Activated T-helper 17 cell treated with anti-CD3 and anti-CD28 coated beads, Interleukin-2, amount 50 U/mL, for 72 hours (primary cell): ENCODE measurements around the gene RASA3. TPM values are rescaled to one million over a fixed set of nuclear protein-coding genes. Genes with fewer than 3 reads are reported as not detected.
"Not testable (repeated sequence)": the region's sequence is repeated elsewhere in the genome, so short reads cannot be mapped to it uniquely, and the experiment has no call there.

Experiments
- ATAC-seq: fragments of 150-1000 bp; cut with Tn5 transposase; replicated peaks from 2 replicates; pipeline ENCODE4 v1.10.0; 2021; ENCODE audit warnings: mild to moderate bottlenecking, moderate library complexity
- H3K27ac Mint-ChIP-seq: one replicate; pipeline ENCODE4 v1.8.0; 2022; ENCODE audit warnings: mixed read lengths
- H3K27me3 Mint-ChIP-seq: one replicate; pipeline ENCODE4 v1.8.0; 2022; ENCODE audit warnings: mixed read lengths
- H3K36me3 Mint-ChIP-seq: one replicate; pipeline ENCODE4 v1.8.0; 2022; ENCODE audit warnings: low read depth, mild to moderate bottlenecking, mixed read lengths
- H3K4me1 Mint-ChIP-seq: one replicate; pipeline ENCODE4 v1.8.0; 2022; ENCODE audit warnings: mixed read lengths
- H3K4me3 Mint-ChIP-seq: one replicate; pipeline ENCODE4 v1.8.0; 2022; ENCODE audit warnings: mild to moderate bottlenecking, mixed read lengths
- H3K9me3 Mint-ChIP-seq: one replicate; pipeline ENCODE4 v1.8.0; 2022; ENCODE audit warnings: mixed read lengths
- total RNA-seq, 2 donors: library from RNA; stranded (reverse); gene quantifications; one replicate each; pipeline ENCODE4 v1.2.3, GENCODE V29; 2022

RASA3 gene
- total RNA-seq, 2 donors from 2014 or later = 18.4 to 62.5 TPM

DNA sequence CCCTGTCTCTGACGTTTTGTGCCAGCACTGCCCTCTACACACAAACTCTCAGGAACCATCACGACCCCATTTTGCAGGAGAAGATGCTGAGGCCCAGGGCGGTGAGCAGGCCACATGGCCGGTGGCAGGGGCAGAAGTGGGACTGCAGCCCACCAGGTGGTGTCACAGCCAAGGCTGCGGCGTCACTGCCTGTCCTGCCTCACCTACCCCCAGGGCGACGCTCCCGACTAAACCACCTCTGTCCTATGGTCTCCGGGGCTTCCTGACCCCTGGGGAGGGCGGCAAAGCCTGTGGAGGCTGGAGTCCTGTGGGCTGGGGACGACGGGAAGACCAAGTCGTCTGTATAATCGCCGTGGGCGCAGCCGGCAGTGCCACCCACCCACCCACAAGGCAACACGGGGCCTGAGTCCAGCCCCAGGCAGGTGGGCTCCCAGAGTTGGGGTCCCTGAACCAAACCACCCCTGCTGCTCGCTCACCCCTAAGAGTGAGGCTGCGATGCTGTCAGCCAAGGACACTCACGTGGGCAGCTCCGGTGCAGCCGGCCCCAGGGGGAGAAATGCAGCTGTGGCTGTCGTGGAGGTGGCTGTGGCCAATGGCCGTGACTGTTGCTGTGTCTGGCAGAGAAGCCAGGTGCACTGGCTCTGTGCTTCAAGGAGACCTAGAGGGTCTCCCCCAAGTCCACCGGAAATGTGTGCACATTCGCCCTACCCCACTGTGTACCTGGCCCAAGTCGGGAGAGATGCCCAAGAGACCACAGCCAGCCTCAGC is 29.7 kb downstream of the RASA3 start:
- H3K4me1 Mint-ChIP-seq = peaks cover 12% of the 10 kb centered on the region

DNA sequence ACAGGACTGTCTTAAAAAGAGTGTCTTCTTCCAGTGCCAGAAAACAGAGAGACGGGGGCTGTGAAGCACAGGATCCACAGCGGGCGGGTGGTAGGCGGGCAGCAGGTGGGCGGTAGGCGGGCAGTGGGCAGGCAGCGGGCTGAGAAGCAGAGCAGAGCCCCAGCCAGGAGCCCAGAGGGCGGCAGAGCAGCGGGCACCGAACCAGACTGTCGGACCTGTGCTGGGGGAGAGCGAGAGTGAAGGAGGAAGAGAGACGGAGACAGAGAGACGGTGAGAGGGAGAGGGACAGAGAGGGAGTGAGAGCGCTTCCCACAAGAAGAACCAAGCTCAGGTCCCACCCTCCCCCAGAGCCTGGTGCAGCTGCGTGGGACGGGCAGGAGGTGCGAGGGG is 30.3 kb downstream of the RASA3 start:
- H3K4me1 Mint-ChIP-seq = peaks cover 17% of the 10 kb centered on the region
- ATAC-seq = no peak
- H3K36me3 Mint-ChIP-seq = no peaks in the 10 kb centered on the region
- no peaks in the 10 kb centered on the region for H3K9me3 Mint-ChIP-seq
- no peak overlapping the region for H3K4me3 Mint-ChIP-seq
- H3K27ac Mint-ChIP-seq = peak overlapping the region; percentile 49
- no peaks in the 10 kb centered on the region for H3K27me3 Mint-ChIP-seq

More for the DNA sequence above, 29.7 kb downstream of the RASA3 start:
- H3K9me3 Mint-ChIP-seq = no peaks in the 10 kb centered on the region
- no peak overlapping the region for H3K4me3 Mint-ChIP-seq
- no peak for ATAC-seq
- H3K36me3 Mint-ChIP-seq = no peaks in the 10 kb centered on the region
- H3K27ac Mint-ChIP-seq = no peak overlapping the region
- no peaks in the 10 kb centered on the region for H3K27me3 Mint-ChIP-seq

DNA sequence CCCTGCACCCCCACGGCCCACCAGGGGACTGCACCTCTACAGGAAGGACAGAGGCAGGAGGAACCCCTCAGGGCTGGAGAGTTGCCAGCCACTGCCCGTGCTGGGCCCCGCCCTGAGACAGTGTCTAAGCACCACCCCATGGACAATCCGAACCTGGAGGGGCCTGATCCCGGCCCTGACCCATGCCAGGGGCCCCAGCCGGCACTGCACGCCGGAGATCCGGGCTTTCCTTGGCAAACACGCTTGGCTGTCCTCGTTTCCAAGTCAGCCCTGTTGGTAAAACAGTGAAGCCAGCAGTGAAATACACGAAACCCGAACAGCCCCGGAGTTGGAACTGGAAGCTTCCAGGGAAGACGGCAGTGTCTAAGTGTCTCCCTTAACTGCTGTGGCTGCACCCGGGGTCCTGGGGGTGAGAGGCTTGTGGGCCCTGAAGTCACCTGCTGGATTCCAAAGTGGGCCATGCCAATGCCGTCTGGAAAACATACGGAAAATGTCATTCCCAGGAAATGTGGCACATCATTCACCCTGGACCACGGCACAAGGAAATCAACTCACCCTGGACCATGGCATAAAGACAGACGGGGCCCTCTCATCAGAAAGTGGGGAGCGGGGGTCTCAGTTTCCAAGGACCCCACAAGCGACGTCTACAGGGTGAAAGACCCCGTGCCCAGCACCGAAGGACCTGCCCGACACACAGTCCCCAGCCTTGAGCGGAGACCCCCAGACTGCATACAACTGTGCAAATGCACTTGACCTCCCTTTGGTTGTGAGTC is 30.9 kb downstream of the RASA3 start:
- H3K4me3 Mint-ChIP-seq = no peak overlapping the region
- H3K9me3 Mint-ChIP-seq = no peaks in the 10 kb centered on the region
- no peaks in the 10 kb centered on the region for H3K27me3 Mint-ChIP-seq
- no peaks in the 10 kb centered on the region for H3K36me3 Mint-ChIP-seq
- H3K27ac Mint-ChIP-seq = peak overlapping the region; percentile 49
- peaks cover 23% of the 10 kb centered on the region for H3K4me1 Mint-ChIP-seq
- ATAC-seq = no peak

DNA sequence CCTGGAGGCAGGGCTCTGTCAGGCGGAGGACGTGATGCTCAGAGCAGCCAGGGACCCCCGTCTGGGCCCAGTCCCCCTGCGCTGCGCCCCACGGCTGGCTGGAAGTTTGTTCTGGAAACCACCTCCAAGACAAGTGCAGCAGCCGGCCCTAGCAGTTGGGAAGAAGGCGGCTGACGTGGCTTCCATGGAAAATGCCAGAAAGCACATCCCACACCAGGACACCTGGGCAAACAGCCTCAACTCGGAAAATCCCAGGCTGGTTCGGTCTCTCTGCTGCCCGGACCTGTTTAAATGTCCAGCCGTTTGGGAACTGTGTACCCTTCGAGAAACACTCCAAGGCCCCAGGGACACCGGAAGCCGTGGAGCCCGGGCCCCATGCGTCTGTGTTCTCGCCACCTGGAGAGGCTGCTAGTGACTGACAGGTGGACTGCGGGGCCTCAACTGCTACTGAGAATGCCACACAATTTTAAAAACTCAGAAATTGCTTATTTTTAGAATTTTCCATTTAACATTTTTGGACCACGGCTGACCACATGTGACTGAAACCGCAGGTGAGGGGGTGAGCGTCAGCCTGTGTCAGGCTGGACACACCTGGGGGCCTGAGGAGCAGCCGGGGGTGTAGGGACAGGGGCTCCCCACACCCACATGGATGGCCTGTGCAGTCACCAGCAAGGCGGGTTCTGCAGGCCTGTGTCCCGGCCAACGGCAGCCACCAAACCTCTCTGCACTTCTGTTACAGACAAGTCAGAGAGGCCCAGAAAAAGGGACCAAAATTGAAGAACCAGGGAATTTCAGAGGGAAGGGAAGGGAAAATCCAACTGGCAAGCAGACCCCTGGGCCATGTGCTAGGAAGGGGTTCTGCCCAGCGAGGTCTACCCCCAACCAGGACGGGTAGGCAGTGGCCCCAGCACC is 31.7 kb downstream of the RASA3 start:
- no peak for ATAC-seq
- H3K9me3 Mint-ChIP-seq = no peaks in the 10 kb centered on the region
- no peaks in the 10 kb centered on the region for H3K36me3 Mint-ChIP-seq
- H3K27me3 Mint-ChIP-seq = no peaks in the 10 kb centered on the region
- H3K4me1 Mint-ChIP-seq = peaks cover 27% of the 10 kb centered on the region
- no peak overlapping the region for H3K4me3 Mint-ChIP-seq
- no peak overlapping the region for H3K27ac Mint-ChIP-seq

DNA sequence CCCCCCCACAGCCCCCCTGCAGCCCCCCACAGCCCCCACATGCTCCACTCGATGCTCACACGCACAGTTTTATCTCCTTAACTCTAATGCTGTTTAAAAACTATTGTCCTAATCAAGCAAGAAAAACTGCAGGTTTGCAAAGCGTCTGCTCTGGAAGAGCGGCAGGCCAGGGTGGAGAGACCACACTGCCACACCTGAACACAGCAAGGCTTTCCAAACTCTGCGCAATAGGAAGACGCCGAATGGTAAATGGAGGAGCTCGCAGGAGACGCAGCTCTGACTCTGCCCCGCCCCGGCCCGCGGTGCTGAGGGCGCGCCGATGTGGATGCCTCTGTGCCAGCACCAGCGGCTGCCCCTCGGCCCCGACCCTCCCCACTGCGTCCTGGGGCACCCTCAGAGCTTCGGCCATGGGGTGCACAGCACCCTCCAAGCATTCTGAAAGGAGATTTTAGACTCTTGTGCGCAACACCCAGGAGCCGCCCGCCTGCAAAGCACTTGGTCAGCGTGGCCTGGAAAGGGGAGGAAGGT is 32.4 kb downstream of the RASA3 start:
- no peak overlapping the region for H3K4me3 Mint-ChIP-seq
- no peak for ATAC-seq
- H3K27ac Mint-ChIP-seq = no peak overlapping the region

DNA sequence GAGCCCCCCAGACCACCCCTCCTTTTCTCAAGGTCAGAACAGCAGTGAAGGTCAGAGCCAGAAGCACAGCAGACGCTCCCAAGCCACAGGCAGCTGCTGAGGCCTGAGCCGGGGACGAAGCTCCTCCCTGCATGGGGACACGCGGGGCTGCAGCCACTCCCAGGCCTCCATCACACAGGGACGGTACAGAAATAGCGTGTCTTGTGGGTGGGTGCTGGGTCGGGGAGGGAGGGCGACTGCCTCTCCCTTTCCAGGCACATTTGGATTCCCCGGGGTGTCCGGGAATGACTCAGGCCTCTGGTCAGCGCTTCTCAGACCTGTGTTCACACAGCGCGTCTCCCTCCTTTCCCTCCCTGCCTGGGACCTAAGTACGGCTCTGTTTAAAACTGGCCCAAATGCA is 33.2 kb downstream of the RASA3 start:
- peak; percentile 14 for ATAC-seq
- H3K4me1 Mint-ChIP-seq = peaks cover 35% of the 10 kb centered on the region
- no peak overlapping the region for H3K4me3 Mint-ChIP-seq
- H3K36me3 Mint-ChIP-seq = no peaks in the 10 kb centered on the region
- H3K27ac Mint-ChIP-seq = no peak overlapping the region
- no peaks in the 10 kb centered on the region for H3K9me3 Mint-ChIP-seq
- H3K27me3 Mint-ChIP-seq = no peaks in the 10 kb centered on the region

More for the DNA sequence above, 32.4 kb downstream of the RASA3 start:
- H3K9me3 Mint-ChIP-seq = no peaks in the 10 kb centered on the region
- H3K4me1 Mint-ChIP-seq = peaks cover 32% of the 10 kb centered on the region
- H3K27me3 Mint-ChIP-seq = no peaks in the 10 kb centered on the region
- H3K36me3 Mint-ChIP-seq = no peaks in the 10 kb centered on the region

DNA sequence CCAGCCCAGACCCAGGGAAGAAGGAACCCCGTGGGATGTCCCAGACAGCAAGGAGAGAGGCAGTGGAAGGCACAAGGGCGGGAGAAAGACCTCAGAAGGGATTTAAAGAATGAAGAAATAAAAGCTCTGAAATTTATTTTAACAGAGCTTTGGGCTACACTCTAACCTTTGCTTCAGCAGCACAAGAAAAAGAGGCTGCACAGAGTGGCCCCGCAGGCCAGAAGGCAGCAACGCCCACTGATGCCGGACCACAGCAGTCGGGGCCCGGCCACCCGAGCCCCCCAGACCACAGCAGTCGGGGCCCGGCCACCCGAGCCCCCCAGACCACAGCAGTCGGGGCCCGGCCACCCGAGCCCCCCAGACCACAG is 33.8 kb downstream of the RASA3 start:
- not testable (repeated sequence) for ATAC-seq, H3K4me3 Mint-ChIP-seq, H3K36me3 Mint-ChIP-seq, H3K9me3 Mint-ChIP-seq, H3K27me3 Mint-ChIP-seq
- peaks cover 40% of the 10 kb centered on the region for H3K4me1 Mint-ChIP-seq
- H3K27ac Mint-ChIP-seq = peak overlapping the region; percentile 76

DNA sequence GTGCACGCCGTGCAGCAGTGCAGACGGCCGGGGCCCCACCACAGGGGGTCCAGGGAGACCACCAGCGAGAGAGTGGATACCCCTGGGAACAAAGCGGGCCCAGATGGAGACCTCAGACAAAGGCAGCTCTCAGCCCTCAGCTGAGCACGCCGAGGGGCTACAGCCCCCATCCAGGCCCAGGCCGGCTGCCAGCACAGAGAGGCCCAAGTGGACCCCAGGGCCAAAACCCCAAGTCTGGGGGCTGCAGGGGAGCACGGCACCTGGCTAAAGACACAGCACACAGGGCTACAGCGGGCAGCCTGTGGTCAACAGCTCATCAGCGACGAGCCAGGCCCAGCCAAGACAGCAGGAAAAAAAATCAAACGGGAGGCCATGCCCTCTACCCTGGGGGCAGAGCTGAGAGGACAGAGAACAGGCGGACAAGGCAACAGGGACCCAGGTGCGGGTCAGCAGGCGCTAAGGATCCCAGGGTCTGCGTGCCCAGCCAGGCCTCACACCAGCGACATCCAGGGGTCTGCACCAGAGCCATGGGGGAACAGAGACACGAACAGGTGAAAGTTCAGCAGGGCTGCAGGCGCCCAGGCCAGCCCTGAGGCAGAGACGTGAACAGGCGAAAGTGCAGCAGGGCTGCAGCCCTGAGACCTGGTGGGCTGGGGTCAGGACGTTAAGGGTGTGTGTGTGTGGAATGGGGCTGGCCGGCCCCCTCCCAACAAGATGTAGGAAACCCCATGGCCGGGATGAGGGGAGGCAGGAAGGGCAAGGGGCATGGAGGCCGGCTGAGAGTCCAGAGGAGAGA is 34.3 kb downstream of the RASA3 start:
- H3K4me1 Mint-ChIP-seq = peaks cover 46% of the 10 kb centered on the region
- H3K27ac Mint-ChIP-seq = peak overlapping the region; percentile 76
- H3K27me3 Mint-ChIP-seq = no peaks in the 10 kb centered on the region
- H3K36me3 Mint-ChIP-seq = peaks cover 8% of the 10 kb centered on the region
- no peak for ATAC-seq
- no peak overlapping the region for H3K4me3 Mint-ChIP-seq
- peaks cover 3% of the 10 kb centered on the region for H3K9me3 Mint-ChIP-seq

DNA sequence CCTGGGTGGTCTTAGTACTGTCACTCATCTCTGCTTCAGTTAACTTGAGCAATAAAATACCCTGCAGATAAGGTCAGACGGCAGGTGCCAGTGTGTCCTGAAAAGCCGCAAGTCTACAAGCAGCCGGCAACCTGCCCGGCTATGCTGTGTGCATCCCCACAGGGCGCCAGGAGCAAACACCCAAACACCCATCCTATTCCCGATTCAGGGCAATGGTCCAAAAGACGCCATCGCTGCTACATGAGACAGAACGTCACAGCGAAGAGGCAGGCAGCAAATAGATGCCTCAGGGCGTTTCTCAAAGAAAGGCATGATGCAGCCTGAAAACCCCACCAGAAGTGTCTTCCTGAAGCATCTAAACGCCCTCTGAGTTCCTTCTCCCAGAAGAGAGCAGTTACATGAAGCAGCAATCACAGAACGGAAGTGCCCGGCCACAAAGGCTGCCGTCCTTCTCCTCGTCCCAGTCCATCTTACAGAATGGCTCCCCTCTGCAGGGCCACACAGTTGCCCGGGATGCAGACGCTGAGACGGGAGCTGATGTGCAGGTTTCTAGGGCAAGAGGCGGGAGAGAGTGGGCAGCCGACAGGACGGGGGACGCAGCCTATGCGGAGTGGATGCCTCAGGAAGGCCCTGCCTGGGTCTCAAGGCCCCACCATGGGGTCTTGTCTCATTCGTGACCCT is 35.1 kb downstream of the RASA3 start:
- Mint-ChIP-seq H3K27me3 (no peaks in the 10 kb centered on the region), H3K36me3 (peaks cover 10% of the 10 kb centered on the region), H3K27ac (peak overlapping the region; percentile 28)

DNA sequence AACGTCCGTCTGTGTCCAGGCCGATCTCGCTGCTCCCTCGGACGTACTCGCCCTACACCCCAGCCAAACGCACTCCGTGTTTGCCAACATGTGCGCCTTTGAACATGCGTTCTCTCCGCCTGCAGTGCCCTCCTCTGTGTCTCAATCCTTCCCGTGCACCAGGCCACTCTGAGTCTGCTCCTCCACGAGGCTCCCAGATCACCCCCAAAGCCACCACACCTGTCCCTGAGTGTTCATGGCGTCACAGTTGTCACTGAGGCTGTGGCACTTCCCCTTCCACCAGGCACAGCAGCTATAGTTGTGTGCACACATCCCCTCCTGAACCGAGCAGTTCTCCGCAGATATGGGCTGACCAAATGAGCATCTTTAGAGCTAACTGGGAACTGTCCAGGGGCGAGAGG is 35.6 kb downstream of the RASA3 start:
- H3K4me3 Mint-ChIP-seq = peak overlapping the region; percentile 35
- H3K36me3 Mint-ChIP-seq = peaks cover 10% of the 10 kb centered on the region
- peaks cover 8% of the 10 kb centered on the region for H3K9me3 Mint-ChIP-seq
- H3K27ac Mint-ChIP-seq = peak overlapping the region; percentile 28
- H3K27me3 Mint-ChIP-seq = no peaks in the 10 kb centered on the region
- ATAC-seq = no peak
- H3K4me1 Mint-ChIP-seq = peaks cover 51% of the 10 kb centered on the region

More for the DNA sequence above, 35.1 kb downstream of the RASA3 start:
- no peak for ATAC-seq
- H3K9me3 Mint-ChIP-seq = peaks cover 3% of the 10 kb centered on the region
- no peak overlapping the region for H3K4me3 Mint-ChIP-seq
- H3K4me1 Mint-ChIP-seq = peaks cover 46% of the 10 kb centered on the region

DNA sequence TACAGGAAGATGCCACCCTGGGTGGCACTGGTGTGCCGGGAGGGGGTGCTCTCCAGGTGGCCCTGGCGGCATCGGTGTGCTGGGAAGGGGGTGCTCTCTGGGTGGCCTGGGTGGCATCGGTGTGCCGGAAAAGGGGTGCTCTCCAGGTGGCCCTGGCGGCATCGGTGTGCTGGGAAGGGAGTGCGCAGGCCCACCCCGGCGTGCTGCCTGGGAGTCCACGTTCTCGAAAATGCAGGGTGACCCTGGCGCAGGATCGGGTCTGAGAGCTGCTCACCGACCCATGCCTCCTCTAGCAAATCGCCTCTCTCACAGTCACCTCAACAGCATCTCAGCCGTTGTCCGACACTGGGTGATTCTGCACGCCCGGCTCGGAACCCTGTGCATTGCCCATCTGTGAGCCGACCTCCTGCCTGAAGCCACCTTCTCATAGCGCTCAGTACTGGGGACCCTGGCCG is 36.4 kb downstream of the RASA3 start:
- H3K27me3 Mint-ChIP-seq = no peaks in the 10 kb centered on the region
- no peak for ATAC-seq
- peak overlapping the region; percentile 35 for H3K4me3 Mint-ChIP-seq
- H3K4me1 Mint-ChIP-seq = peaks cover 56% of the 10 kb centered on the region
- H3K27ac Mint-ChIP-seq = peak overlapping the region; percentile 28
- peaks cover 10% of the 10 kb centered on the region for H3K36me3 Mint-ChIP-seq
- peaks cover 8% of the 10 kb centered on the region for H3K9me3 Mint-ChIP-seq

DNA sequence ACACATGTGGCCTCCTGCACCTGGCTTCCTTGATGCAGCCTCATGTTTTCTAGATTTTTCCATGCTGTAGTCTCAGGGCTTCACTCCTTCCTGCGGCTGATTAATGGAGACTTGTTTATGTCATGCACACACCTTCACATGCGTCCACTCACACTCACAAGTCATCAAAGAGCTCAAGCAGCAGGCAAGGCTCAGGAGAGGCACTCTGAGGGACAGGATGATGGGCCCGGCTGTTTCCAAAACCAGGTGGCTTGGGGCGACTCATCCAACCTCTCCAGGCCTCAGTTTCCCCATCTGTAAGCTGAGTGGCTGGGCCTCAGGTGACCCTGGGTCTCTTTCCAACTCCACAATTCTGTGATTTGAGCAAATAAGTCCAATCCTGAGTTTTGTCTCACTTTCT is 36.9 kb downstream of the RASA3 start:
- peak; percentile 31 for ATAC-seq
- Mint-ChIP-seq H3K9me3 (peaks cover 8% of the 10 kb centered on the region), H3K36me3 (peaks cover 12% of the 10 kb centered on the region), H3K4me1 (peaks cover 56% of the 10 kb centered on the region), H3K27me3 (no peaks in the 10 kb centered on the region), H3K4me3 (peak overlapping the region; percentile 35), H3K27ac (peak overlapping the region; percentile 68)

DNA sequence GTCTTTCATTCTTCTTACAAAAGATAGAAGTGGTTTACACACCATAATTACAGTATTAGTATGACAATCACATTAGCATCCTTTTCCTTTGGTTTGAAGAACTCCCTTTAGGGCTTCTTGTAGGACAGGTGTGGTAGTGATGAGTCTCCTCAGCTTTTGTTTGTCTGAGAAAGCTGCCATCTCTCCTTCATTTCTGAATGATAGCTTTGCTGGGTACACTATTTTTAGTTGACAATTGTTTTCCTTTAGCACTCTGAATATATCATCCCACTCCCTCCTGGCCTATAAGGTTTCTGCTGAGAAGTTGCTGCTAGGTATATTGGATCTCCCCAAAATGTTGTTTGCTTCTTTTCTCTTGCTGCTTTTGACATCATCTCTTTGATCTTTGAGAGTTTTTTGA is 39.3 kb downstream of the RASA3 start:
- H3K4me1 Mint-ChIP-seq = peaks cover 51% of the 10 kb centered on the region
- H3K9me3 Mint-ChIP-seq = peaks cover 8% of the 10 kb centered on the region
- H3K36me3 Mint-ChIP-seq = peaks cover 15% of the 10 kb centered on the region
- H3K27ac Mint-ChIP-seq = peak overlapping the region; percentile 32
- H3K27me3 Mint-ChIP-seq = no peaks in the 10 kb centered on the region
- no peak for ATAC-seq
- peak overlapping the region; percentile 13 for H3K4me3 Mint-ChIP-seq
